NCI-H1105 treated with DMSO at 0.1 percent for 48 hours (cell line): ENCODE results near the gene LINS1.
"Not testable (repeated sequence)": the region's sequence is repeated elsewhere in the genome, so short reads cannot be mapped to it uniquely, and the experiment has no call there.

ENCODE experiments used
- DNase-seq: peaks from one replicate; lab custom pipeline; 2025; lab: John Stamatoyannopoulos, UW

LINS1 gene

DNA sequence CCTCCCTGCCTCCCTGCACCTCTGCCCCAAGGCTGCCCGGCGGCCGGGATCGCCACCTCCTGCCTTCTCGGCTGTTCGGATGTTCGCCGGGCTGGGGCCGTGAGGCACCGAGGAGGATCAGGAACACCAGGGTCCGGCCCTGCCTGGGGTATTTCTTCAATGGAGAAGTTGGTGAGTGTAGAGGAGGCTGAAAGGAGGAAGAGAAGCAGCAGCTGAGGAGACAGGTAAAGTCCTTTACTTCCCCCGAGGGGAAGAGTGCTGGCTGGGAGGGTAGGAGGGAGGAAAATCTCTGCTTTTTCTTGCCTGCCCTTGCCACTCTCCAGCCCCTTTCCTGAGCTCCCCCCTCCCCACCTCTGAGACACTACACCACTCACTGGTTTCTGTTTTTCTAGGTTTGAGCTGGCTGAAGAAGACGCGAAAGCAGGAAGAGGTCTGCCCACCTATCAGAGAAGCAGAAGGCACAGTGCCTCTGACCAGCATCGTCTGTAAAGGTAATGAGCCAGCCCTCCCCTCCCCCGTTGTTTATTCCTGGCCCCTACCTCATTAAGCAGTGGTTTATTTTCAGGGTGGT lies 924 bp upstream of the LINS1 start:
- DNase-seq = no peak

DNA sequence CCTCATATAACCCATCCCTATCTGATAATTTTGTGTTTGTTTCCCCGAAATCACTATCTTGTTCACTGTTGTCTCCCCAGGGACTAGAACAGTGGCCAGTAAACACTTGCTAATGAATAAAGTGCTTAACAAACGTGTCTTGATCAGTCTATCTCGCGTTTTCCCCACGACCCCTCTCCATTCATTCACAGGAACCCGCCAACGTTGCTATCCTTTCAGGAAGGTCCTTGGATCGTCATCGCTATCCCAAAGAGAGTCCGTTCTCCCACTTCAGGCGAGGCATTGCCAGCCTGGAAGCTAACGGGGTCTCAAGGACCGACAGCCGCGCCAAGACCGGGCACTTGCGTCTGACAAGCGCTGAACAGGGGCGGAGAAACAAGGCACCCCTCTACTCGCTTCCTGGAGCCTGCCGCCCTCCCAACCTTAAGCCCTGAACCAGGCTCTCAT lies 344 bp downstream of the LINS1 start:
- DNase-seq = no peak

DNA sequence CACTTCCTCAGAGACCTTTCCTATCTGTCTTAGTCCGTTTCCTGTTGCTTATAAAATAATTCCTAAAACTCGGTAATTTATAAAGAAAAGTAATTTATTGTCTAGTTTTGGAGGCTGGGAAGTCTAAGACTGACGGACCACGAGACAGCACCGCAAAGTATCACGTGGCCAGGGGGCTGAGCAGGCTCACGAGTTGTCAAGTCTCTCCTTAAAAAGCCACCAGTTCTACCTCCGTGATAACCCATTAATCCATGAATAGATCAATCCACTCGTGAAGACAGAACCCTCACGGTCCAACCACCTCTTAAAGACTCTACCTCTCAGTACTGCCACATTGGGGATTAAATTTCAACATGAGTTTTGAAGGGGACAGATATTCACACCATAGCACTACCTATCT lies 821 bp downstream of the LINS1 start:
- no peak for DNase-seq

DNA sequence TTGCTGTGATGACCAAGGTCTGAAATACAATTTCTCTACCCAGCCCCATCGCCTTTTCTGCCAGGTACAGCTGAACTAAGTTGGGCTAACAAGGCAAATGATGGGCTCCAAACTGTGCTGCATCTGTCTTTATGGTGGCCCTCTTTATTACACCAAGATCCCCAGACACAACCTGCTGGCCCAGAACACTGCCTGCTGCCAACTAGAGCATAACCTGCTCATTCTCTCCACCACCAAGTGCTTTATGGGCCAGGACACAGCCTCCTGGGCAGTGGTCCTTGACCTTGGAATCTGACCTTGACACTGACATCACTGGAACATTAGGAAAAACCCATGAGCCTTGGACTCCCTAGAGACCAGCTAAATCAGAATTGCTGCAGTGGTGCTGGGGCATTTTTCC lies 3.3 kb downstream of the LINS1 start:
- no peak for DNase-seq

DNA sequence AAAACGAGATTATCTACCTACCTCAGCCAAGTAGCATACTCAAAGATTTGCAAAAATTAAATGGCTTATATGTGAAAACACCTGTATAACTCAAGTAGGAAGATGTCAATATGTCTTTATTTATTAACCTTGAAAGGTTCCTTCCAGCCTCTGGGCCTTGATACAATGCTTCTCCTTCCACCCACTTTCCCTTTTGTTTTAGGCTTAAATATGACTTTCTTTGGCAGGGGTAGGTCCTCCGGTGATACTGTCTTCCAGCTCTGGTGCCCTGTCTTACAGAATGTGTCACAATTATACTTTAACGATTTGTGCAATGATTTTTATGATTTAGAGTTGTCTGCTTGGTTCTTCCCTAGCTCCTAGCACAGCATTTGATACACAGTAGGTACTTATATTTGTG lies 4.1 kb downstream of the LINS1 start:
- no peak for DNase-seq

DNA sequence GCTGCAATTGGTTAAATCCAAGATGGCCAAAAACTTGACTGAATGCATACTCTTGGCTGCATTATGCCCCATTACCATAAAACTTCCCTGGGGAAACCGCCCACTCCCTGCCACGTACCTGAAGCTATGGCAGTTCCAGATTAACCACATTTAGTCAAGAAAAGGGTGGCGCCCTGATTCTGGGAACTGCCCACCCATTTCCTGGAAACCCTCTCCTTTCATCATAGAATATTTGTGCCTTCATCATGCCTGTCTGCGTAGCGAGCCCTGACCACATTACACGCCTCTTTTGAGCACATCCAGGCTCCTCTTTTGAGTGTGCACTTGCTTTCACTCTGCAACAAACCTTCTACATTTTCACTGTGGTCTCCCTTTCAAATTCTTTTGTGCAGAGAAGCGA lies 5.2 kb downstream of the LINS1 start:
- no peak for DNase-seq

DNA sequence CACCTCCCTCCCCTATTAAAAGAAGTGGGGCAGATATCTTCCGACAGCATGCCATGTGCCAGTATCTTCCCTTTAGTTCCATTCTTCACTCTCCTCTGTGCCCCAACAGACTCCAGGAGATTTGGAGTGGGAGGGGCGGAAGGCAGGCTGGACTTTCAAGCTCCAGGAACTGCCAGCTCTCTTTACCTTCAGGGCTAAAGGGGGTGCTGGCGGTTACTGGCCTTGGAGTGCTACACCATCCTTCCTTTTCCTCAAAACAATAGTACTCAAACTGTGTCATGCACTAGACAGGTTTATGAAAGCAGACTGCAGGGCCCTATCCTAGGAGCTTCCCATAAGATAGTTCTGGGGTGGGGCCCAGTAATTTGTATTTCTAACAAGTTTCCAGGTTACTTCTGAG lies 6.0 kb downstream of the LINS1 start:
- DNase-seq = no peak

DNA sequence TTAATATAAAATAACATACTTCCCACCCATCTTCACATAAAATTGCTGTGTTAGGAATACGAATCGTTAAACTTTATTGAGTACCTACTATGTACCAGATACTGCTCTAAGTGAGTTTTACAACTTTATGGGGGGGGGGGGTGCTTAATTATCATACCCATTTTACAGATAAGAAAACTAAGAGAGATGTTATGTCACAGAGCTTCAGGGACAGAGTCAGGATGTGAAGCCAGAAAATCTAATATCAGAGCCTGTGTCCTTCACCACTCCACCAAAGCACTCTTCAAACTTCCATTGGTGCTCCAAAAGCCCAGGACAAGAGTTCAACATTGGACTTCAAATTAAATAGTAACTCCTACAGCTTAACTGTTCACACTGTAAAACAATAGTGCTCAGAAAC lies 8.6 kb downstream of the LINS1 start:
- no peak for DNase-seq

DNA sequence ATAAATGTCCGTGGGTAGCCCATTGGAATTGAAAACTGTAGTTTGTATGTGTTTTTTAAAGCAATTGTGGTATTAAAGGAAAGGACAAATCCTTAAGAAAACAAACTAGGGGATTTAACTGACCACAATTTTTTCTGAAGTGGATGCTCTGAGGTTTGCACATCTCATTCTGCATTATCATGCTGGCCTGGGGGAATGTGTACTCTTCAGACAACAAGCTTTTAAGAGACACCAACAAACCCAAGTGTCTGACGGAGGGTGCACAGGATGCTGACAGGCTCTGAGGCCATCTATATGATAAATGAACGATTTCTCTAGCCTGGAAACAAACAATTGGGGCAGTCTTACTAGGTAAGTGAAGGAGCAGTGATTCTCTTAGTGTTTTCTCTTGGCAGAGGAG lies 9.1 kb downstream of the LINS1 start:
- no peak for DNase-seq

DNA sequence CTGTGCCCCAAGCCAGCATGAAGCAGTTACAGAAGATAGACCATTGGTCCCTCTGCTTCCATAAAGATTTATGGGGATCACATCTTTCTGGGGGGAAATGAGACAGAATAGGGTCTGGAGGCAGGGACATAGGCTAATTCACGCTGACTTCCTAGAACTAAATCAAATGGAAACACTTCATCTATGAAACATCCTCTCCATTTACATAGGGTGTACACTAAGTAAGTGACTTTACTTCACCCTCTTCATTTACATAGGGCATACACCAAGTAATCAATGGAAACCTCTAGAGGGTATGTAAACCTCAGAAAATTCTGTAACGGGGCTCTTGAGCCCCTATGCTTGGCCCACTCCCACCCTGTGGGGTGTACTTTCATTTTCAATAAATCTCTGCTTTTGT lies 10.1 kb downstream of the LINS1 start:
- no peak for DNase-seq

DNA sequence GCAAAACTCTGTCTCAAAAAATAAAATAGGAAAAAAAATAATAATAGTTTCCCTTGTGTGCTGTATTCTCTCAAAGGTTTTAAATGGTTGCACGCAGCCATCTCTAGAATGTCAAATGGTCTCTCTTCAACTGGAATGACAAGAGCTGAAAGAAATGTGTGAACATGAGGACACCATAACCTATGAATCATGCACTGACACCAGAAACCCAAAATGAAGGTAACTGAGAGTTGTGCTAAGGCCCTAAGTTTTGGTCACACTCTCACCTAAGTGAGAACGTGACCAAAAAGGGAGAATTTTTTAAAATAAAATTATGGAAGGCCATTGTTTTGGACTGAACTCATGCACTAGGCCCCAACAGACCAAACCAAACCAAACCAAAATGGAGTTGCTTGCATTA lies 10.8 kb downstream of the LINS1 start:
- DNase-seq = not testable (repeated sequence)

DNA sequence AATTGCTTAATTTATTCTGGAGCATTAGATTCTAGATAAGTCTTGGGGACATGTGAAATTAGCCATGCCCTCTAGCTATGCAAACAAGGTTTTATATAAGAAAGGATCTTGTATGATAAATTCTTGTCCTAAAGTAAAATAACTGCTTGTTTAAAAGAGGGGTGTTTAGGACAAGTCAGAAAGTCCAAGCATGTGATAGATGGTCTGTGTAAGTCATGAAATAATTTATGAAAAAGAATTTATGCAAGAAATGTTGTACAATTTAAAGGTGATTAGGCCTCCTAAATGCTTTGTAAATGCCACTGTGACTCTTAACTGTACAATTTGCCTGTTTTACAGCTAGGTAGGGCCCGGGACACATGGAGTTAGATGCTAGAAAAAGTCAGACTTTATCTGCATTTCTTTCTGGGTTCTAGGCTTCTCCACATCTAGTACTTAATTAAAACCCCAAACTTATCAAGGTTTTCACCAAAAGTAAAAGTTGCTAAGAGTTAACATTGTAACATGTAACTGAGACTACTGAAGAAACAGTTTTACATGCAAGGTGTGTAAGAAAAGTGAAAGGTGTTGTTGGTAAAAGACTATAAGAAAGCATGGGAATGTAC lies 13.2 kb downstream of the LINS1 start:
- DNase-seq = no peak

DNA sequence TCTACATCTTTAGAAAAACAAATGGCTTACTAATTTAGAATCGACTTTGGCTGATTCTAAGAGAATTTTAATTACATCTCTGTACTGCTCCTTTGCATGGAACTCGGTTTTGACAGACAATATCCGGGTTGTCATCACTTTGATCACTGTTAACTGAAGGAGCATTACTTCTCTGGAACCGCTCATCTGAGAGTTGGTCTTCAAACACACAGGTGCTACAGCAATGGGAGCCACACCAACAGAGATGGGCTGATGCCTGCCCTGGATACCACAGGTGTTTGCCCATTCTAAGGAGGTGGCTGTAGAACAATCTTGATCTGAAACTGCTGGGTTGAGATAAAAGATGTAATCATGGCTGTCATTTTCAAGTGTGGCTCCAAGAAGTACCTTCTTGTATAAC lies 21.6 kb downstream of the LINS1 start:
- DNase-seq = no peak

DNA sequence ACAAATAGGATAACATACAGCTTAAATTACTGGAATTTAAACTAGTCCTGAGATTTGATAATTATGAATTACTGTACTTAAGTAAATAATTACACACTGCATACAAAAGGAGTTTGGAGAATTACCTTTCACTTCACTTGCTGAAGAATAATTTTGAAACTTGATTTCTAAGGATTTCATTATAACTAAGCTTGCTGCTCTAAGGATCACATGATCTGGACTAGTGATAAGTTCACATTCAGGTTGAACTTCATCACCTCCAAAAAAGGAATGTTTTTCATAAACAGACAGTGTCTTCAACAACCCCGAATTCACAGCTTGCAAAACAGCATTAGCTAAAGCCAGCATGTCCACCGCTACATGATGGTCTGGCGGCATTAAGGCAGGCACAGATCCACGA lies 28.5 kb downstream of the LINS1 start:
- DNase-seq = no peak

DNA sequence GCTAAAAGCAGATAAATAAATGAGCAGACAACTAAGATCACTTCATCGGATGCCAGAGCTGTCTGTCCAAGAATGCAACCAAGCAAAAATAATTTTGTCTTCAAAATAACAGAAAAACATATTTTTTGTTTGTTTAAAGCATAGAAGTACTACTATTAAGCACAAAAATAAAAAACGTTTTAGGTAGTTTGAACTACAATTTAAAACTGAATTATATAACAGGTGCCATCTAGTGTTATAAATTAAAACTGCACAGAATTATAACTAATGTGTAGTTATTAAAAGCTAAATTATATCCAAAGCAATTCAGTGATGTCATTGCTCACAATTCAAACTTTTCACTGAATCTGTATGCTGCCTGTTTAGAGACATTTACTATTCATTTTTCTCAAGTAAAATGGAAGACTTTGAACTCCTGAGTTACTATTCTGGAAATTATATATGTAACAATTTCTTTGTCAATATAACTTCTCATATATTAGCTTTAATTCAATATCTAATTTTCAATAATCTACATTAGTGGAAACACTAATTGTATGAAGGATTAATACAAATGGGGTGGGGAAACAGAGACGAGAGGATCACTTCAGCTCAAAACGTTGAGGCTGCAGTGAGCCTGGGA lies 29.5 kb downstream of the LINS1 start:
- peak; percentile 19 for DNase-seq

DNA sequence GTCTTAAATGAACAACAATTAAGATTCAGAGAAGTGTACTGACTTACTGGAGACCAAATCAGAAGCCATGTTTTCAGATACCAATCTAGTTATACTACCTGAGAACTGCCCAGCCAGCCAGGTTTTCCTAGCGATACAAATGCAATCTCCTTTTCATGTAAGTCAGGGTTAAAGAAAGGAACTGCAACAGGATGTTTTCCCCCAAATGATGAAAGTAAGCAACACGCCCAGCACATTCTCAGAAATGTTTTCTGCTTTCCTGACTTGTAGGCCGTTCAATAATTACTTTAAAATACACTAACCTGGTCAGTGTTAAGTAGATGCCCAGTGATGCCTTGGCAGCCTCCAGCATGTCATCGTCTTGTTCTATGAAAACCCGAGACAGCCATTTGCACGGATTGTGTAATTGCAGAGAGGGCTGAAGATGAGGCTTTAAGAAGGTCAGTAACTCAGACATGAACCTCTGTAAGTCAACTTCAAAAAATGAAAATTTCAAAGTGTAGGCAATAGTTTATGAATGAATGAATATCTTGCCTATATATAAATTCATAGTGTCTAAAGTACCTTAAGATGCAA lies 30.3 kb downstream of the LINS1 start:
- no peak for DNase-seq

DNA sequence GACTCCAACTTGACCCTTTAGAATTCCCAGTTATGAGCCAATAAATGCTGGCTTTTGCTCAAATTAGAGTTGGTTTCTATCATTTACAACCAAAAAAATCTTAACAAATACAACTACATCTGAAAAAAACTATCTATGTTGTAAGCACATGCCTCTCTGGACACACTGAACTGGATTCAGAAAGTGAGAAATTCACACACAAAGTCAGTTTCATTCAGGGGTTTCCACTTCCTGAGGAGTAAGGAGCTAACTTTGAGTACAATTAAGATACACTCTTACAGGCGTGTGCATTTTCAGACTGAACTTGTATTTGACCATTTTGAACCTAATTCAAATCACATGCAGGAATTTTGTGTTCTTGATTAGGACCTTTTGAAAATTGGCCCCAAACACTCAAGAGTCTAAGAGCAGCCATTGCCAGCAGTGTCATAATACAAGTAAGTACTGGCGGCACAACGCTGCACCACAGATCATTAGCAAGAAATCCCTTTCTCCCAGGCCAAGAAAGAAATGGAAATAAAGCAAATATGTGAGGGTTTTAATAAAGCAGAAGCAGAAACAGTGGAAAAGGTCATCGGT lies 31.2 kb downstream of the LINS1 start:
- DNase-seq = no peak

DNA sequence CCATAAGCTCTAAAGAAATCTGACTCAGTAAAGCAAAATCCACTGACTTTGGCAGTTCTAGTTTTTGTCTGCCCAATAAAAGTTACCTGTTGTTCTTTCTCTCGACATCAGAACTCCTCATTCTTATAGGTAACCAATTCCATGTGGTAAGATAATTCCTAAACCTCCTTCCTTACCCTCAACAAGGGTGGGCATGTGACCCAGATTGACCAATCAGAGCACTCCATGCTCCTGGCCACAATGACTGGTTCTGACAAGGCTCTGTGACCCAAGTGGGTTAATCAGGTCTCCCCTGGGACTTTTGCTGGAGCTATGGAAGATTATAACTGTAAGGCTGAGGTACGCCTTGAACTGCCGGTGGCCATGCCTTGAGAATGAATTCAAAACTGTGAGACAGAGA lies 31.7 kb downstream of the LINS1 start:
- DNase-seq = no peak

DNA sequence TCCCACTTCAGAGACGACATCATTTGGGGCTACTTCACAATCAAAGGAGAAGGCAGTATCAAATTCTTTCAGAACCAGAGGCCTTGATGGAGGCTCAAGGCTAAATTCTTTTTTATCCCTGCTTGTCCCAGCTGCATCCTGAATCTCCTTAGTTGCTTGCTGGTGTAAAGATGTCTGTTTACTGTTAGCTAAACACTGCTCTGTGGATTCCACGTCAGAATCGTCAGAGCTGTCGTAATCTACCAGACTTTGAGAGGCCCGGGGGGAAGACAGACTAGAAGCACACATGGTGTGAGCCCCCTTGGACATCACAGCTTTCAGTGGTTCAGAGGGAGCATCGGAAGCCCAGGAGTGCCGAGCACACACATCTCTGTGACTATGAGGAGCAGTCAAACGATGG lies 32.6 kb downstream of the LINS1 start:
- no peak for DNase-seq

DNA sequence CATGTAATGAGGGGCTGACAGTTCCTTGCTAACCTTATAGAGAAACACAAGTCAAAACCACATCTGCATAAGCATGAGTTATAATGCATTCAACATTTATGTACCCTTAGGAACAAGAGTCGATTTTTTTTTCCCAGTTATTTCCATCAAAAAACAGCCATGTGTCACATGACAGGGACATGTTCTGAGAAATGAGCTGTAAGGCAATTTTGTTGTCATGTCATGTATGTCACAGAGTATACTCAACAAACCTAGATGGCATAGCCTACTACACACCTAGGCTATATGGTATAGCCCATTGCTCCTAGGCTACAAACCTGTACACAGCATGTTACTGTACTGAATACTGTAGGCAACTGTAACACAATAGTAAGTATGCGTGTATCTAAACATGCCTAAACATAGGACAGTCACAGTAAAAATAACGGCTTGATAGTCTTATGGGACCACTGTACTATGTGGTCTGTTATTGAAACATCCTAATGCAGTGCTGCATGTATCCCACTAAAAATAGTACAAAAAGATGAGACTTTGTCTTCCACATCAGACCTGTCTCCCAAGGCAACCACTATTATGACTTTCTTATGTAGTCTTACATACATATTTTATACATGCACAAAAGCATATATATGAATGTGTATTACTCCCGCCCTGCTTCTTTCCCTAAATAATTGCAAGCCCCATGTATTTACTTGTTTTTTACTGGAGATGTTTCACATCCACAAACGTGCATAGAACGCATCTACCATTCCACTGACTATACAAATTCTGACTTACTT lies 34.9 kb downstream of the LINS1 start:
- no peak for DNase-seq

DNA sequence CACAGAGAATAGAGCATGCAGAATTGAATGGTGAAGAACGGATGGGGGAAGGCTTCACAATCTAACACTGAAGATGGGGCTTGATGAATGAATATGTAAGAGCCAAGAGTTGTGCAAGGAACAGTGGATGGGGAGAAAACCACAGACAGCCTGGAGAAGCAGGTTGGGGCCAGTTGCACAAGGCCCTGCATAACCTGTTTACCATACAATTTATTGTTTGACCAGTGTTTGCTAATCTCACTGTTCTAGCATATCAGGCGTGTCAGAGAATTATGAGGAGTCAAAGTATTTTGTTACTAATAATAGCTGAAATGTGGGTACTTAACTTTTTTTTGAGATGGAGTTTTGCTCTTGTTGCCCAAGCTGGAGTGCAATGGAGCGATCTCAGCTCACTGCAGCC lies 36.4 kb downstream of the LINS1 start:
- no peak for DNase-seq

DNA sequence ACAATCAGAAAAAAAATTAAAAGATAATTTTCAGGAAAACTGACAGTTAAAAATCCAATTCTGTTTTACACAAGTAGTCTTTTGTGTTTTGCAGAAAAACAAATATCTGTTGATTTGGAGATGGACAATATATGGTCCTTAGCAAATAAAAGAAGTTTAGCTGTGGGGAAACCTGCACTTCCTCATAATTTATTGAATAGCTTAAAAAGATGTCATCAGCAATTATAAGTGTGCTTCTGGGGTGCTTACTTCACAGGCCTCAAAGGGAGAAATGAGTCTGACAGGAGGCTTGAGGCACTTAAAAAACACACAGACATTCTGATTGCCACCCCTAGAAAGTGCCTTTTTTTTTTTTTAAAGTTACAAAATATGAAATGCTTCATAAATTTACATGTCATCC lies 41.7 kb downstream of the LINS1 start:
- DNase-seq = no peak

DNA sequence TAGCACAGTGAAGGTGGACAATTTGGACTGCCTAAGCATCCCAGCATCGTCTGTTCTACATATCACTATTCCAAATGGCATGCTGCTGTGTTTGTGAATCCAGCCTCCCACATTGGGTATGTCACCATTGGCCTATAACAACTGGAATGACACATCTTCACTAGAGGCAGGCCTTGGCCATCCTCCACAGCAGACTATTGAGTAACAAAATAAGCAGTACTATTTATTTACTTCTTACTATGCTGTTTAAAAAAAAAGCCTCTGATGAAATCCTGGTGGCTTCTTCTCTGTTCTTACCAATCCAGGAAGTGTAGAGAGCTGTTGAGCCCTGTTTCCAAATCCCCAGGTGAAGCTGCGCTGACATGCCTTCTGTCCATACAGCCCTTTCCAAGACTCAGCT lies 42.7 kb downstream of the LINS1 start:
- DNase-seq = no peak
